Measurements from ENCODE around the gene POLA2. TPM values are rescaled to one million over a fixed set of nuclear protein-coding genes. Genes with fewer than 3 reads are reported as not detected.

Gene POLA2
- total RNA-seq, 1 donor from 2014 or later: 32.4 TPM

- Mint-ChIP-seq H3K9me3 (no peaks in the 10 kb centered on the region), H3K4me3 (peak overlapping the region; percentile 95), H3K27ac (peak overlapping the region; percentile 76), H3K36me3 (peaks cover 5% of the 10 kb centered on the region), H3K4me1 (ENCODE audit: unreplicated experiment) (peaks cover 24% of the 10 kb centered on the region), H3K27me3 (peaks cover 1% of the 10 kb centered on the region)
- TF ChIP-seq CTCF (conservative IDR thresholded peaks at IDR 0.05): no peak
- DNase-seq (ENCODE audit: extremely low spot score, unreplicated experiment): no peak
These were observed 73.0 kb downstream of the POLA2 start for GRCh38 chr11:65334696-65335295.

- H3K27ac Mint-ChIP-seq: peak overlapping the region; percentile 70
- H3K27me3 Mint-ChIP-seq: no peaks in the 10 kb centered on the region
- H3K9me3 Mint-ChIP-seq: no peaks in the 10 kb centered on the region
- no peak for DNase-seq (ENCODE audit: extremely low spot score, unreplicated experiment)
- H3K4me1 Mint-ChIP-seq (ENCODE audit: unreplicated experiment): peaks cover 21% of the 10 kb centered on the region
- no peak for TF ChIP-seq CTCF (conservative IDR thresholded peaks at IDR 0.05)
- H3K36me3 Mint-ChIP-seq: peaks cover 13% of the 10 kb centered on the region
- H3K4me3 Mint-ChIP-seq: peak overlapping the region; percentile 67
These were observed 76.9 kb downstream of the POLA2 start for GRCh38 chr11:65338676-65339075.

- Mint-ChIP-seq H3K9me3 (no peaks in the 10 kb centered on the region), H3K4me1 (ENCODE audit: unreplicated experiment) (peaks cover 11% of the 10 kb centered on the region), H3K36me3 (peaks cover 13% of the 10 kb centered on the region), H3K27me3 (no peaks in the 10 kb centered on the region), H3K27ac (no peak overlapping the region), H3K4me3 (no peak overlapping the region)
- TF ChIP-seq CTCF (conservative IDR thresholded peaks at IDR 0.05): no peak
- DNase-seq (ENCODE audit: extremely low spot score, unreplicated experiment): no peak
These were observed 78.5 kb downstream of the POLA2 start for GRCh38 chr11:65340226-65340625.

- no peak overlapping the region for H3K27ac Mint-ChIP-seq
These were observed 80.1 kb downstream of the POLA2 start for GRCh38 chr11:65341856-65342255.

More at GRCh38 chr11:65341856-65342255, 80.1 kb downstream of the POLA2 start:
- TF ChIP-seq CTCF (conservative IDR thresholded peaks at IDR 0.05): no peak
- Mint-ChIP-seq H3K9me3 (no peaks in the 10 kb centered on the region), H3K27me3 (no peaks in the 10 kb centered on the region), H3K4me1 (ENCODE audit: unreplicated experiment) (peaks cover 7% of the 10 kb centered on the region), H3K36me3 (peaks cover 22% of the 10 kb centered on the region), H3K4me3 (no peak overlapping the region)
- no peak for DNase-seq (ENCODE audit: extremely low spot score, unreplicated experiment)

Other genes starting within 250 kb of the POLA2 start
- 63.0 and 65.8 TPM in 2 replicates for gene ARL2, start 247.8 kb upstream of the POLA2 start, total RNA-seq (ENCODE audit: low replicate concordance)
- 21.3 and 25.3 TPM in 2 replicates for gene SNX15, start 234.5 kb upstream of the POLA2 start, total RNA-seq (ENCODE audit: low replicate concordance)
- 16.7 and 21.9 TPM in 2 replicates for gene SAC3D1, start 220.8 kb upstream of the POLA2 start, total RNA-seq (ENCODE audit: low replicate concordance)
- 1.2 and 4.3 TPM in 2 replicates for gene NAALADL1, start 203.4 kb upstream of the POLA2 start, total RNA-seq (ENCODE audit: low replicate concordance)
- gene CDCA5, start 177.9 kb upstream of the POLA2 start, total RNA-seq (ENCODE audit: low replicate concordance): 18.7 and 39.3 TPM in 2 replicates
- 35.9 and 49.1 TPM in 2 replicates for gene ZFPL1, start 177.7 kb upstream of the POLA2 start, total RNA-seq (ENCODE audit: low replicate concordance)
- 96.3 and 104 TPM in 2 replicates for gene VPS51, start 165.7 kb upstream of the POLA2 start, total RNA-seq (ENCODE audit: low replicate concordance)
- gene TM7SF2, start 150.1 kb upstream of the POLA2 start, total RNA-seq (ENCODE audit: low replicate concordance): 52.2 and 61.3 TPM in 2 replicates
- gene ZNHIT2, start 144.3 kb upstream of the POLA2 start, total RNA-seq (ENCODE audit: low replicate concordance): 11.4 and 12.2 TPM in 2 replicates
- 758 and 795 TPM in 2 replicates for gene FAU, start 139.8 kb upstream of the POLA2 start, total RNA-seq (ENCODE audit: low replicate concordance)
- 49.1 and 54.8 TPM in 2 replicates for gene MRPL49, start 139.6 kb upstream of the POLA2 start, total RNA-seq (ENCODE audit: low replicate concordance)
- 48.6 and 50.6 TPM in 2 replicates for gene SYVN1, start 127.4 kb upstream of the POLA2 start, total RNA-seq (ENCODE audit: low replicate concordance)
- gene SPDYC, start 91.7 kb upstream of the POLA2 start, total RNA-seq (ENCODE audit: low replicate concordance): not detected in 2 replicates
- 225 and 505 TPM in 2 replicates for gene CAPN1, start 80.0 kb upstream of the POLA2 start, total RNA-seq (ENCODE audit: low replicate concordance)
- gene CDC42EP2, start 52.9 kb downstream of the POLA2 start, total RNA-seq (ENCODE audit: low replicate concordance): 9.4 and 12.9 TPM in 2 replicates
- gene DPF2, start 71.9 kb downstream of the POLA2 start, total RNA-seq (ENCODE audit: low replicate concordance): 64.7 and 85.5 TPM in 2 replicates
- gene TIGD3, start 92.8 kb downstream of the POLA2 start, total RNA-seq (ENCODE audit: low replicate concordance): 1.2 and 1.3 TPM in 2 replicates
- 1.9 and 5.6 TPM in 2 replicates for gene SLC25A45, start 120.7 kb downstream of the POLA2 start, total RNA-seq (ENCODE audit: low replicate concordance)
- 35.0 and 41.8 TPM in 2 replicates for gene FRMD8, start 124.7 kb downstream of the POLA2 start, total RNA-seq (ENCODE audit: low replicate concordance)
- gene NEAT1, start 160.8 kb downstream of the POLA2 start, total RNA-seq (ENCODE audit: low replicate concordance): 229 and 395 TPM in 2 replicates
- gene MALAT1, start 237.1 kb downstream of the POLA2 start, total RNA-seq (ENCODE audit: low replicate concordance): 4,133 and 6,276 TPM in 2 replicates

Measured in type B pancreatic cell (in vitro differentiated cells).